Activated naive CD4-positive, alpha-beta T cell treated with anti-CD3 and anti-CD28 coated beads, Interleukin-2, amount 10 ng/mL, durations not matched to agents 7 days and 5 days (primary cell): ENCODE results near the gene EHBP1.

Experiments used
- CTCF ChIA-PET: fragments of 350-600 bp; sonication (Branson Sonifier 250); formaldehyde crosslinking; loops from one replicate; lab custom pipeline; 2021; ENCODE audit warnings: antibody characterized with exemption; lab: Charles Lee
- DNase-seq: peaks from one replicate; pipeline ENCODE4 v3.0.0-alpha.2; 2020
- H3K27ac Mint-ChIP-seq: one replicate; pipeline ENCODE4 v1.8.0; 2021; ENCODE audit warnings: mild to moderate bottlenecking, moderate library complexity, mixed read lengths
- H3K27me3 Mint-ChIP-seq: one replicate; pipeline ENCODE4 v1.8.0; 2021; ENCODE audit warnings: mild to moderate bottlenecking, mixed read lengths
- H3K36me3 Mint-ChIP-seq: one replicate; pipeline ENCODE4 v1.8.0; 2021; ENCODE audit warnings: mixed read lengths
- H3K4me1 Mint-ChIP-seq: one replicate; pipeline ENCODE4 v1.8.0; 2021; ENCODE audit warnings: mixed read lengths
- H3K4me3 Mint-ChIP-seq: one replicate; pipeline ENCODE4 v1.8.0; 2021; ENCODE audit warnings: mild to moderate bottlenecking, moderate library complexity, mixed read lengths
- H3K9me3 Mint-ChIP-seq: one replicate; pipeline ENCODE4 v1.8.0; 2021; ENCODE audit warnings: mixed read lengths

The EHBP1 gene

GRCh38 chr2:62793213-62793612, 87.7 kb downstream of the EHBP1 start:
- H3K4me1 Mint-ChIP-seq = no peaks in the 10 kb centered on the region
- no peak overlapping the region for H3K4me3 Mint-ChIP-seq
- no peak overlapping the region for H3K27ac Mint-ChIP-seq

DNA sequence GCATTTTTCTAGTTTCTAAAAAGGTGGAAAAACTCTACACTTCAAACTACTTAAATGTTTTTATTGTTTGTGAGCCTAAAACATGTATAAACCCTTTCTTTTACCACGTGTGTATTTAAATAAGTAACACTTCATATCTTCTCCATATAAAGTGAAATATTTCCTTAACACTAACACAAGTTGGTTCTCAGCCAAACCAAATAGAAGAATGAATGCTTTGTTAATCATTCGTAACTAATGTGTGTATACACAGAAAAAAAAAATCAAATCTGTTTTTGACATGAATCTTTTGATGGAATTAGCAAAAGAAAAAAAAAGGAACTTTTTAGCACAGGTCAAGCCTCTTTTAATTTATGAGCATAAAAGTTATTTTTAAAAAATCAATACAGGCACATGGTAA, 89.3 kb downstream of the EHBP1 start:
- Mint-ChIP-seq H3K36me3 (no peaks in the 10 kb centered on the region), H3K27ac (no peak overlapping the region), H3K9me3 (no peaks in the 10 kb centered on the region), H3K4me3 (no peak overlapping the region), H3K4me1 (peaks cover 3% of the 10 kb centered on the region), H3K27me3 (no peaks in the 10 kb centered on the region)
- CTCF ChIA-PET = no interaction called here
- DNase-seq = no peak

More at GRCh38 chr2:62793213-62793612, 87.7 kb downstream of the EHBP1 start:
- no peaks in the 10 kb centered on the region for H3K9me3 Mint-ChIP-seq
- no peaks in the 10 kb centered on the region for H3K36me3 Mint-ChIP-seq
- no peak for DNase-seq
- H3K27me3 Mint-ChIP-seq = no peaks in the 10 kb centered on the region
- CTCF ChIA-PET = no interaction called here

GRCh38 chr2:62795341-62795740, 89.8 kb downstream of the EHBP1 start:
- Mint-ChIP-seq H3K9me3 (no peaks in the 10 kb centered on the region), H3K36me3 (no peaks in the 10 kb centered on the region), H3K4me1 (peaks cover 8% of the 10 kb centered on the region), H3K27me3 (no peaks in the 10 kb centered on the region), H3K4me3 (no peak overlapping the region), H3K27ac (no peak overlapping the region)
- CTCF ChIA-PET = no interaction called here
- DNase-seq = no peak

DNA sequence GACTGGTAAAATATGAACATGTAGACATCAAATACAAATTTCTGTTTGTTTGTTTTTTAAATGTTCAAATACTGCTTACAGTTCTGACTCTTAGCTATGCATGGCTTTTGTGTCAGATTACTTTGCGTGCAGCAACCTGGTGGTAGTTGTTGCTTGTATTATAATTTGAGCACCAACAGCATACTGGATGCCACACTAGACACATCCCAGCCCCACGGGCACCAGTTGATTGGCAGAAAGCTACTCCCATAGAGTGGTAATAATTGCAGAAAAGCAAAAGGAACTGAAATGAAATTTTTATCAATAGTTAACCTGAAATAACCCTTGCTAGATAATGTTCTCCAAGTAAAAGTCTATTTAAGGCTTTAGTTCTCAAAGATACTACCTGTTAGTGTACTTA, 91.6 kb downstream of the EHBP1 start:
- no peak for DNase-seq
- CTCF ChIA-PET = interaction anchor here (1.2 kb wide), 1 partner anchor 10 kb away, joined by 3 read pairs; no protein-coding TSS in a partner anchor
- H3K27me3 Mint-ChIP-seq = no peaks in the 10 kb centered on the region
- H3K4me3 Mint-ChIP-seq = no peak overlapping the region
- no peak overlapping the region for H3K27ac Mint-ChIP-seq
- peaks cover 21% of the 10 kb centered on the region for H3K4me1 Mint-ChIP-seq
- H3K9me3 Mint-ChIP-seq = no peaks in the 10 kb centered on the region
- no peaks in the 10 kb centered on the region for H3K36me3 Mint-ChIP-seq

DNA sequence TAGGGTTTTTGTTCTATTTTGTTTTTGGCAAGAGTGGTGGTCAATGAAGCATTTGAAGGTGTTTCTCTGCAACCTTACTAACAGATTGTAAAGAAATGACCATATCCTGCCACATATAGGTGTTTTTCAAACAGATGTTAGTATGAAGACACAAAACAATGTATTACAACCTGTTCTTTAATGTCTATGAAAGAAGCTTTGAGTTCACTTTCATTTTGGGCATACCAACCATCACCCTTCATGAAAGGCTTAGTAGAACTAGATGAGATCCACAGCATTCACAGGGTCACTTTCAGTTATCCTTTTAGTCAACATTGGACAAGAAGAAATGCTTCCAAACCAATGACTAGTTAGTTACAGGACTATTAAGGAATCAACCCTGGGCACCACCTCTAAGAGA, 95.1 kb downstream of the EHBP1 start:
- no peaks in the 10 kb centered on the region for H3K27me3 Mint-ChIP-seq
- H3K27ac Mint-ChIP-seq = no peak overlapping the region
- H3K4me1 Mint-ChIP-seq = peaks cover 26% of the 10 kb centered on the region
- no peak for DNase-seq
- CTCF ChIA-PET = interaction anchor here (0.6 kb wide), 1 partner anchor 13 kb away, joined by 3 read pairs; no protein-coding TSS in a partner anchor
- H3K36me3 Mint-ChIP-seq = no peaks in the 10 kb centered on the region
- no peak overlapping the region for H3K4me3 Mint-ChIP-seq
- H3K9me3 Mint-ChIP-seq = no peaks in the 10 kb centered on the region

DNA sequence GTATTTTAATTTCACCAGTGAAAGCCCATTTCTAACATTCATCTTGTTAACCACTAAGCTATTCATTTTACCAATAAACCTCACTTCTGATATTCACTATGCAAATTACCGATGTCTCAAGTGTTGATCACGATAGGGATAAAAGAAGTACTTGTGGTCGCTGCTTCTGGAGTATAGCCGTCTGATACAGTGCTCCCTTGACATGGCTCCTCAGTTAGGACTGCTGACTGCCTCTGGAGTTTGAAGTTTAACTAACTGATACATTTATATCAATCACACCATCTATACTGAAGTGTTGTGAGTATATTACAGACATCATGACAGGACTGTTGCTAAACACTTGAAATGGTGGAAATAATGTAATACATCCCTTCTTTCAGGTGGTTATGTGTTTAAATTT, 95.6 kb downstream of the EHBP1 start:
- no peak overlapping the region for H3K4me3 Mint-ChIP-seq
- DNase-seq = no peak
- no peaks in the 10 kb centered on the region for H3K9me3 Mint-ChIP-seq
- no peak overlapping the region for H3K27ac Mint-ChIP-seq
- no peaks in the 10 kb centered on the region for H3K36me3 Mint-ChIP-seq
- no peaks in the 10 kb centered on the region for H3K27me3 Mint-ChIP-seq
- peaks cover 26% of the 10 kb centered on the region for H3K4me1 Mint-ChIP-seq
- CTCF ChIA-PET = no interaction called here

GRCh38 chr2:62801814-62802523, 96.5 kb downstream of the EHBP1 start:
- no peak for DNase-seq
- Mint-ChIP-seq H3K4me1 (peaks cover 26% of the 10 kb centered on the region), H3K27ac (peak overlapping the region; percentile 73), H3K4me3 (peak overlapping the region; percentile 7), H3K36me3 (no peaks in the 10 kb centered on the region), H3K27me3 (no peaks in the 10 kb centered on the region), H3K9me3 (no peaks in the 10 kb centered on the region)
- CTCF ChIA-PET = interaction anchor here (1.0 kb wide), 1 partner anchor 16 kb away, joined by 3 read pairs; no protein-coding TSS in a partner anchor

- no peaks in the 10 kb centered on the region for H3K9me3 Mint-ChIP-seq
- CTCF ChIA-PET = no interaction called here
- DNase-seq = no peak
These were observed 98.4 kb downstream of the EHBP1 start for GRCh38 chr2:62803961-62804360.

GRCh38 chr2:62806231-62806630, 100.7 kb downstream of the EHBP1 start:
- Mint-ChIP-seq H3K27ac (peak overlapping the region; percentile 46), H3K36me3 (peaks cover 3% of the 10 kb centered on the region), H3K27me3 (no peaks in the 10 kb centered on the region), H3K9me3 (no peaks in the 10 kb centered on the region), H3K4me3 (no peak overlapping the region), H3K4me1 (peaks cover 11% of the 10 kb centered on the region)
- CTCF ChIA-PET = no interaction called here
- no peak for DNase-seq

More at GRCh38 chr2:62803961-62804360, 98.4 kb downstream of the EHBP1 start:
- Mint-ChIP-seq H3K27ac (no peak overlapping the region), H3K27me3 (no peaks in the 10 kb centered on the region), H3K4me1 (peaks cover 26% of the 10 kb centered on the region), H3K36me3 (peaks cover 3% of the 10 kb centered on the region), H3K4me3 (no peak overlapping the region)

DNA sequence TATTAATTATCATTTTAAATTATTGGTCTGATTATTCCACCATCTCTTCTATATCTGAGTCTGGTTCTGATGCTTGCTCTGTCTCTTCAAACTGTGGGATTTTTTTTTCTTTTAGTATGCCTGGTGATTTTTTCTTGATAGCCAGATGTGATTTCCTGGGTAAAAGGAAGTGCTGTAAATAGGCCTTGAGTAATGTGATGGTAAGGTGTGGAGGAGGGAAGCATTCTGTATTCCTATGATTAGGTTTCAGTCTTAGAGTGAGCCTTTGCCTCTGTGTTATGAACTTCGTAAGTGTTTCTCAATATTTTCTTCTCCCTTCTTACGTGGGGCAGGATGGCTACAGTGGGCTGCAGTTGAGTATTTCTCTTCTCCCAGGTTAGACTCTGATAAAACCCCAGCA, 103.0 kb downstream of the EHBP1 start:
- no peaks in the 10 kb centered on the region for H3K27me3 Mint-ChIP-seq
- H3K4me3 Mint-ChIP-seq = no peak overlapping the region
- H3K27ac Mint-ChIP-seq = peak overlapping the region; percentile 20
- CTCF ChIA-PET = no interaction called here
- no peaks in the 10 kb centered on the region for H3K4me1 Mint-ChIP-seq
- no peak for DNase-seq
- H3K9me3 Mint-ChIP-seq = no peaks in the 10 kb centered on the region
- peaks cover 3% of the 10 kb centered on the region for H3K36me3 Mint-ChIP-seq

- Mint-ChIP-seq H3K27me3 (no peaks in the 10 kb centered on the region), H3K9me3 (no peaks in the 10 kb centered on the region)
These were observed 105.6 kb downstream of the EHBP1 start for GRCh38 chr2:62811086-62811485.

DNA sequence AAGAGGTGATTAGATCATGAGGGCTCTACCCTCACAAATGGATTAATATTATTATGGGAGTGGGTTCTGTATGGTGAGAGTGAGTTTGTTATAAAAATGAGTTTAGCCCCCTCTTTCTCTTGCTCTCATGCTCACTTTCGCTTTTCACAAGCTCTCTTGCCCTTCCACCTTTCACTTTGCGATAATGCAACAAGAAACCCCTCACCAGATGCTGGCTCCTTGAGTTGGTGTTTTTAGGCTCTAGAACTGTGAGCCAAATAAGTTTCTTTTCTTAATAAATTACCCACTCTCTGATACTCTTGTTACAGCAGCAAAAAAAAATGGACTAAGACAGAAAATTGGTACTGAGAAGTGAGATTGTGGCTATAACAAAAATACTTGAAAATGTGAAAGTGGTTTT, 106.5 kb downstream of the EHBP1 start:
- Mint-ChIP-seq H3K36me3 (peaks cover 3% of the 10 kb centered on the region), H3K27me3 (no peaks in the 10 kb centered on the region), H3K4me1 (no peaks in the 10 kb centered on the region), H3K4me3 (no peak overlapping the region), H3K27ac (no peak overlapping the region), H3K9me3 (no peaks in the 10 kb centered on the region)
- CTCF ChIA-PET = no interaction called here
- no peak for DNase-seq

More at GRCh38 chr2:62811086-62811485, 105.6 kb downstream of the EHBP1 start:
- Mint-ChIP-seq H3K4me1 (no peaks in the 10 kb centered on the region), H3K36me3 (peaks cover 3% of the 10 kb centered on the region), H3K4me3 (no peak overlapping the region), H3K27ac (no peak overlapping the region)
- no peak for DNase-seq
- CTCF ChIA-PET = no interaction called here

GRCh38 chr2:62812921-62813825, 107.7 kb downstream of the EHBP1 start:
- CTCF ChIA-PET = no interaction called here
- DNase-seq = no peak
- no peaks in the 10 kb centered on the region for H3K9me3 Mint-ChIP-seq
- peaks cover under 1% of the 10 kb centered on the region for H3K36me3 Mint-ChIP-seq
- H3K27me3 Mint-ChIP-seq = no peaks in the 10 kb centered on the region
- no peak overlapping the region for H3K27ac Mint-ChIP-seq
- H3K4me3 Mint-ChIP-seq = no peak overlapping the region
- no peaks in the 10 kb centered on the region for H3K4me1 Mint-ChIP-seq

- Mint-ChIP-seq H3K4me3 (no peak overlapping the region), H3K27me3 (no peaks in the 10 kb centered on the region), H3K9me3 (no peaks in the 10 kb centered on the region), H3K36me3 (no peaks in the 10 kb centered on the region), H3K4me1 (no peaks in the 10 kb centered on the region), H3K27ac (no peak overlapping the region)
- CTCF ChIA-PET = no interaction called here
- no peak for DNase-seq
These were observed 108.6 kb downstream of the EHBP1 start for GRCh38 chr2:62814123-62814522.
